HK-2 (cell line): ENCODE data around the gene ZNF263.
A peak's percentile ranks its signal among the peaks of the same experiment; 100 is the strongest.
"Not testable (repeated sequence)": the region's sequence is repeated elsewhere in the genome, so short reads cannot be mapped to it uniquely, and the experiment has no call there.

Experiments
- DNase-seq: peaks from one replicate; pipeline ENCODE4 v3.0.0-alpha.2; 2018; ENCODE audit not compliant: unreplicated experiment

Gene ZNF263

GRCh38 chr16:3268294-3268693 lies 15.0 kb upstream of the ZNF263 start:
- no peak for DNase-seq

- DNase-seq: not testable (repeated sequence)
Measured at GRCh38 chr16:3270718-3271117, 12.6 kb upstream of the ZNF263 start.

- not testable (repeated sequence) for DNase-seq
Measured at GRCh38 chr16:3271281-3271680, 12.0 kb upstream of the ZNF263 start.

GRCh38 chr16:3274490-3274889 lies 8.8 kb upstream of the ZNF263 start:
- DNase-seq: no peak

GRCh38 chr16:3274947-3275346 lies 8.3 kb upstream of the ZNF263 start:
- no peak for DNase-seq

- no peak for DNase-seq
Measured at GRCh38 chr16:3276679-3277078, 6.6 kb upstream of the ZNF263 start.

GRCh38 chr16:3281222-3281820 lies 2.0 kb upstream of the ZNF263 start:
- DNase-seq: no peak

GRCh38 chr16:3282103-3282729 lies 1.1 kb upstream of the ZNF263 start:
- peak; percentile 70 for DNase-seq

- DNase-seq: peak; percentile 25
Measured at GRCh38 chr16:3283543-3284447, 504 bp downstream of the ZNF263 start.

GRCh38 chr16:3285131-3285530 lies 1.8 kb downstream of the ZNF263 start:
- no peak for DNase-seq

GRCh38 chr16:3289998-3290673 lies 6.8 kb downstream of the ZNF263 start:
- no peak for DNase-seq

- DNase-seq: no peak
Measured at GRCh38 chr16:3292604-3293003, 9.3 kb downstream of the ZNF263 start.

- no peak for DNase-seq
Measured at GRCh38 chr16:3295209-3295608, 11.9 kb downstream of the ZNF263 start.

GRCh38 chr16:3295783-3296182 lies 12.5 kb downstream of the ZNF263 start:
- no peak for DNase-seq

GRCh38 chr16:3304370-3304769 lies 21.1 kb downstream of the ZNF263 start:
- no peak for DNase-seq

- peak; percentile 84 for DNase-seq
Measured at GRCh38 chr16:3305109-3306068, 22.1 kb downstream of the ZNF263 start, which contains the start of the genes TIGD7 and ZNF75A. TSS of gene TIGD7 (minus strand) at chr16:3305430. CDS start at chr16:3300614, 4,816 bp downstream. TSS of gene ZNF75A (plus strand) at chr16:3305497. CDS start at chr16:3308429, 2,932 bp downstream.

- DNase-seq: no peak
Measured at GRCh38 chr16:3306078-3306477, 22.8 kb downstream of the ZNF263 start.

GRCh38 chr16:3311496-3311895 lies 28.2 kb downstream of the ZNF263 start:
- no peak for DNase-seq

- DNase-seq: no peak
Measured at GRCh38 chr16:3317315-3317999, 34.2 kb downstream of the ZNF263 start.

- DNase-seq: no peak
Measured at GRCh38 chr16:3321816-3322215, 38.5 kb downstream of the ZNF263 start.
